GM19239 (cell line): Measurements from ENCODE around the gene TPST1.
"Not testable (repeated sequence)": the region's sequence is repeated elsewhere in the genome, so short reads cannot be mapped to it uniquely, and the experiment has no call there.

ENCODE experiments used
- DNase-seq: peaks from one replicate; pipeline ENCODE4 v3.0.0; 2011; ENCODE audit warnings: low spot score; ENCODE audit not compliant: insufficient read length
- FAIRE-seq: peaks from 2 replicates; lab custom pipeline; 2011; peaks lifted over from hg19 to GRCh38; lab: Jason Lieb, UNC

The TPST1 gene

GRCh38 chr7:66323114-66323796 is 118.1 kb downstream of the TPST1 start:
- DNase-seq (no peak), FAIRE-seq (no peak)

- not testable (repeated sequence) for FAIRE-seq, DNase-seq
Measured at GRCh38 chr7:66324985-66325384, 119.9 kb downstream of the TPST1 start.

- FAIRE-seq (no peak), DNase-seq (no peak)
Measured at GRCh38 chr7:66326501-66327215, 121.5 kb downstream of the TPST1 start.

GRCh38 chr7:66330961-66331360 is 125.8 kb downstream of the TPST1 start:
- no peak for FAIRE-seq
- DNase-seq: no peak

GRCh38 chr7:66331883-66332282 is 126.7 kb downstream of the TPST1 start:
- FAIRE-seq: no peak
- DNase-seq: no peak

- FAIRE-seq (no peak), DNase-seq (no peak)
Measured at GRCh38 chr7:66333443-66333842, 128.3 kb downstream of the TPST1 start.

GRCh38 chr7:66335318-66335717 is 130.2 kb downstream of the TPST1 start:
- FAIRE-seq: no peak
- no peak for DNase-seq

- no peak for DNase-seq
- FAIRE-seq: no peak
Measured at GRCh38 chr7:66336760-66337159, 131.6 kb downstream of the TPST1 start.

- DNase-seq: no peak
- peak; percentile 47 for FAIRE-seq
Measured at GRCh38 chr7:66339141-66339540, 134.0 kb downstream of the TPST1 start.

- DNase-seq: no peak
- FAIRE-seq: no peak
Measured at GRCh38 chr7:66344166-66344565, 139.0 kb downstream of the TPST1 start.

- FAIRE-seq (no peak), DNase-seq (no peak)
Measured at GRCh38 chr7:66348531-66348930, 143.4 kb downstream of the TPST1 start.

- DNase-seq: no peak
- peak; percentile 14 for FAIRE-seq
Measured at GRCh38 chr7:66348959-66349358, 143.8 kb downstream of the TPST1 start.

GRCh38 chr7:66352071-66352470 is 146.9 kb downstream of the TPST1 start:
- DNase-seq (no peak), FAIRE-seq (no peak)

- DNase-seq (no peak), FAIRE-seq (no peak)
Measured at GRCh38 chr7:66353547-66353946, 148.4 kb downstream of the TPST1 start.

GRCh38 chr7:66355756-66356155 is 150.6 kb downstream of the TPST1 start:
- DNase-seq (no peak), FAIRE-seq (no peak)

GRCh38 chr7:66356277-66356721 is 151.2 kb downstream of the TPST1 start:
- DNase-seq: no peak
- FAIRE-seq: no peak

GRCh38 chr7:66357087-66357486 is 152.0 kb downstream of the TPST1 start:
- FAIRE-seq: no peak
- no peak for DNase-seq

GRCh38 chr7:66359656-66360211 is 154.6 kb downstream of the TPST1 start:
- DNase-seq (no peak), FAIRE-seq (no peak)

GRCh38 chr7:66362136-66362535 is 157.0 kb downstream of the TPST1 start:
- DNase-seq: no peak
- FAIRE-seq: no peak

- DNase-seq (no peak), FAIRE-seq (no peak)
Measured at GRCh38 chr7:66363635-66364034, 158.5 kb downstream of the TPST1 start.

- not testable (repeated sequence) for DNase-seq, FAIRE-seq
Measured at GRCh38 chr7:66365031-66365430, 159.9 kb downstream of the TPST1 start.
